Medulla oblongata (tissue), 1 donor: ENCODE measurements around the gene ARHGAP15.
"Not testable (repeated sequence)": the region's sequence is repeated elsewhere in the genome, so short reads cannot be mapped to it uniquely, and the experiment has no call there.

Source experiments
- DNase-seq: peaks from one replicate; pipeline ENCODE4 v3.0.0-alpha.2; 2015; ENCODE audit errors: extremely low spot score

Gene ARHGAP15

GRCh38 chr2:143128681-143129580, at the start of gene ARHGAP15:
Gene ARHGAP15, plus strand, starts transcription at chr2:143129419.
- peak; percentile 76 for DNase-seq

GRCh38 chr2:143081616-143082015, 47.6 kb upstream of the ARHGAP15 start:
- no peak for DNase-seq

DNA sequence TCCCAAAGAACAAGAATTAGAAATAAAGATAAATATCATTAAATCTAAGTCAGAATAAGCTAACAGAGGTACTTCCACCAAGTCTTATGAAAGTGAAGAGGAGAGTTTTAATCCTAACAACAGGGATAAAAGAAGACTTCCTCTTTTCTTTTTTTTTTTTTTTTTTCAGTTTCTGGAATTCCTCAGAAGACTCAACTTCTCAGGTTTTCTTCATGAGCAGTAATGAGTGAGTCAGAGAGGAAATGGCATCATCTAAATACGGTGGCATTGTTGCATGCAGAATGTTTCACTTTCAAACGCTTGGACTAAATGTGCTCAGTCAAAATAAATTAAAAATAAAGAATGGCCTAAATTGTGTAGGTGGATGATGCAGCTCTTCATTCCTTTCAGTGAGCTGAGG, 45.6 kb upstream of the ARHGAP15 start:
- DNase-seq, result no peak

GRCh38 chr2:143084462-143084861, 44.8 kb upstream of the ARHGAP15 start:
- no peak for DNase-seq

DNA sequence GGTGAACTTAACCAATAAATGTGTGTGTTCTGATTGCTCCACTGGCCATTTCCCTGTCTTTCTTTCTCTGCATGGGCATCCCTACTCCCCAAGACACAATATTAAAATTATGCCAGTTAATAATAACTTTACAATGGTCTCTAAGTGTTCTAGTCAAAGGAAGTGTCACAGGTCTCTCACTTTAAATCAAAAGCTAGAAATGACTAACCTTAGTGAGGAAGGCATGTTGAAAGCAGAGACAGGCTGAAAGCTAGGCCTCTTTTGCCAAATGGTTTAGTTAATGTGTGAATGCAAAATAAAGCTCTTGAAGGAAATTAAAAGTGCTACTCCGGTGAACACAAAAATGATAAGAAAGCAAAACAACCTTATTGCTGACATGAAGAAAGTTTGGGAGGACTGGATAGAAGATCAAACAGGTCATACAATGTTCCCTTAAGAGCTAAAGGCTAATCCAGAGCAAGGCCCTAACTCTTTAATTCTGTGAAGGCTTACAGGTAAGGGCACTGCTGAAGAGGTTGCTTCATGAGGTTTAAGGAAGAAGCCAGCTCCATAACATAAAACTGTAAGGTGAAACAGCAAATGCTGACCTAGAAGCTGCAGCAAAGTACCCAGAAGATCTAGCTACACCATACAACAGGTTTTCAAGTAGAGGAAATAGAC, 44.0 kb upstream of the ARHGAP15 start:
- no peak for DNase-seq

DNA sequence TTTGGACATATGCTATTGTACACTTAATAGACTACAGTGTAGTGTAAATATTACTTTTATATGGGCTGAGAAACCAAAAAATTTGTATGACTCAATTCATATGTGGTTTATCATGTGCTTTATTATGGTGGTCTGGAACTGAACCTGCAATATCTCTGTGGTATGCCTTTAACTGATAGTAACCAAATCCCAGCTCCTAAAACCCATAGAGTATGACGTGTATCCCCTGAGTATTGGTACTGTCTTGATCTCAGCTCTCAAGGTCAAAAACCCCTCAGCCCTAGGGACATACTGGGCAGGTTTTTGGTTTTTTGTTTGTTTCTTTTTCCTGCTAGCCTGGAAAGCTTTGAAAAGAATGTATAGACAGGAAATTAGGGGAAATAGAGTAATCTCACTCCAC, 42.2 kb upstream of the ARHGAP15 start:
- DNase-seq, result no peak

GRCh38 chr2:143088388-143088787, 40.8 kb upstream of the ARHGAP15 start:
- DNase-seq, result no peak

GRCh38 chr2:143089520-143089919, 39.7 kb upstream of the ARHGAP15 start:
- not testable (repeated sequence) for DNase-seq

DNA sequence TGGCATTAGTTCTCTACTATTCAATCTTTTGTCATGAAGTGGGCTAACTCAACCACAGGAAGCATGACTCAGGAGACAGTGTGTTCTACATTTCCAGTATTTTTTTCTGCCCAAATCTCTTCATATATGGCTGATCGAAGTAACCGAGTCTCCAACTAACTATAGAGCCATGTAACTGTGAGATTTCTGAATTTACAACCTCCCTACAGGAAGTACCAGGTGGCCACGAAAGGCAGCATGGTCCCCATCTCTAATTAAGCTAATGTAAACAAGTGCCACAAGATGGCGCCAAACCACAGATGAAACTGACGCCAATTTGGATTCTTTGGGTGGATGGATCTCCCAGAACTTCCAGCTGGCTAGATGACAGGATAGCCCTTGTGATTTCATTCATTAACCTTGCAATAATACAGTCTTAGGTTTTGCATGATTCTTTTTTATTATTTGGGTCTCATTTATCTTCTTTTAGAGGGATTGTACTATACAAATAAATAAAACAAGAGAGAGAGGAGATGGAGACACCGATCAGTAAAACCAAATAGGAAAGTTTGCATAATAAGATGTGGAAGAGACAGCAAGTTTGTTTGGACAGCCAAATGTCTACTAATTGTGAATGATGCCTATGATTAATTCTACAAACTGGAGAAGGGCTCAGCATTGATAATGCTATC, 18.3 kb upstream of the ARHGAP15 start:
- DNase-seq, result peak; percentile 89

DNA sequence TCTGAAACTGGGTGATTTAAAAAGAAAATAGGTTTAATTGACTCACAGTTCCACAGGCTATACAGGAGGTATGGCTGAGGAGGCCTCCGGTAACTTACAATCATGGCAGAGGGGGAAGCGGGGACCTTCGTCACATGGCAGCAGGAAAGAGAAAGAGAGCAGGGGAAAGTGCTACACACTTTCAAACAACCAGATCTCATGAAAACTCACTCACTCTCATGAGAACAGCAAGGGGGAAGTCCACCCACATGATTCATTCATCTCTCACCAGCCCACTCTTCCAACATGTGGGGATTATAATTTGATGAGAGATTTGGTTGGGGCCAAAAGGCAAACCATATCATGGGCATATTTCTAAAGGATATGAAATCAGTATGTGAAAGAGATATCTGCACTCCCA, 12.0 kb upstream of the ARHGAP15 start:
- no peak for DNase-seq

GRCh38 chr2:143121079-143121478, 8.1 kb upstream of the ARHGAP15 start:
- DNase-seq, result no peak

- DNase-seq, result no peak
Observed at GRCh38 chr2:143121957-143122356, 7.3 kb upstream of the ARHGAP15 start.

- no peak for DNase-seq
Observed at GRCh38 chr2:143123911-143124310, 5.3 kb upstream of the ARHGAP15 start.

DNA sequence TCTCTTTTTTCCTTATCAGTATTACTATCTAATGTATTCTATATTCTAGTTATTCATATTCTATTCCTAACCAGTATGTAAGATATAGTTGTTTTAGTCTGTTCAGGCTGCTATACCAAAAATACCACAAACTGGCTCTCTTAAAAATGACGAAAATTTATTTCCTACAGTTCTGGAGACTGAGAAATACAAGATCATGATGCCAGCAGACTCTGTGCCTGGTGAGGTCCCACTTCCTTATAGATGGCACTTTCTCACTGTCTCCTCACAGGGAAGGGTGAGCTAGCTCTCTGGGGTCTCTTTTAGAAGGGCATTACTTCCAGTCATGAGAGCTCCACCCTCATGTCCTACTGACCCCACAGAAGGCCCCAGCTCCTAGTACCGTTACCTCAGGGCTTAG, 4.8 kb upstream of the ARHGAP15 start:
- DNase-seq, result no peak

DNA sequence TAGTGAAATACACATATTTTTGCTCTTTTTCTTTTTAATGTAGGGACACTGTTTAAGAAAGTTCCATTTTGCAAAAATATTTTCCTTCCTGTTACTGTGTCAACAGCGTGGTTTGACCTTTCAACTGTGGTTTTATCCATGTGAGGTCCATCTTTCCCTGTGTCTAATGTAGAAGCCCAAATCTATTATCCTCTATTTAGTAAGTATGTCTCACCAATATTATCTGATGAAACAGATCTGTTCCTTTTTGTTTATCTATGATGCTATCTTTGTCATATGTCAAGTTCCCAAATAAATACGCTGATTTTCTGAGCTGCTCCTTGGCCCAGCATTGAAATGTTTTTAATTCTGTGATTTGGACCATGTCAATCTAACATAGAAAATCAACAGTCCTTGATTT, 3.5 kb upstream of the ARHGAP15 start:
- no peak for DNase-seq

DNA sequence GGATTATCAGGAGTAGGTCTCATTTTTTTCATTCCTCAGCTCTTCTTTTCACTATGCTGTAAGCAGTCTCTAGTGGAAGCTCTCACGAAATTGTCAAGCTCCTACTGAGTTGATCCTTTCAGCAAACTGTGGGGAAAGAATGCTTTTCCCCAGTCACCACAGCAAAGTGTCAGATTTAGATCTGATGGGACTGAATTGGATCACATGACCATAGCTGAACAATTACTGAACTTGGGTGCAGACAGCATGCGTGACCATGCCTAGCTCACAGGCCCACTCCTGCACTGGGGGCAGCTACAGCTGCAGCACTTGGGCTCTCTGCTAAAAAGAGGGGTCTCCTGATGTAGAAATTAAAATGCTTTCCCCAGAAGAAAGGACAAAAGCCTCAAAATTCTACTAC, 3.1 kb downstream of the ARHGAP15 start:
- DNase-seq, result no peak

DNA sequence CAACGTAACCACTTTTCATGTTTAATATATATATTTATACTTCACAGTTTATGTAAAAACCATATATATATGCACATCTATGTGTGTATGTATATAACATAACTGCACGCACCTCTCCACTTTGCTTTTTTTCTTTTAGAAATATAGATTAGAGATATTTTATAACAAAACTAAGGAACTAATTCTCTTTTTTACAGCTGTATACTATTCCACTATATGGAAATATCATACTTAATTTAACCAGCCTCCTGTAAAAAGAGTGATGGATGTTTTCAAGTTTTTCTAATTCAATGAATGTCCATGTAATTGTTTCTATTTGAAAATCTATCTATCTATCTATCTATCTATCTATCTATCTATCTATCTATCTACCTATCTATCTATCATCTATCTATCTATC, 4.6 kb downstream of the ARHGAP15 start:
- no peak for DNase-seq

DNA sequence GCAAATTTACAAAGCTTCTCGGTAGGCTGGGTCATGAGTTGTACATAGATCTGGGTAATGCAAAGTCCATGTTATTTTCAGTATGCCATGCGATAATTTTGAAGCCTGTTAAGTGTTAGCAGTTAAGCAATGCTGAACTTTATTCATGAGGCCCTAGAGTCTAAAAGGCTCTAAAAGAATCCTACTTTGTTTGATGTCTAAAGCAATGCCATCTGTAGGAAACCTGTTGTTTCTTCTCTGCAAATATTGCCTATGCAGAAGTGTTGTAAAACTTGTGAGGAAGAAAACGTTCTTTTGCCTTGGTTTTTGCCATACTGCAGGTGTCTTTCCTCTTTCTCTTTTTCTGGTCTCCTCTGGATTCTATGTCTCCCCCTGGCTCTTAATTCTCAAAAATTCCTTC, 9.1 kb downstream of the ARHGAP15 start:
- DNase-seq, result no peak

- DNase-seq, result no peak
Observed at GRCh38 chr2:143139835-143140393, 10.7 kb downstream of the ARHGAP15 start.

GRCh38 chr2:143140864-143141661, 11.8 kb downstream of the ARHGAP15 start:
- no peak for DNase-seq

DNA sequence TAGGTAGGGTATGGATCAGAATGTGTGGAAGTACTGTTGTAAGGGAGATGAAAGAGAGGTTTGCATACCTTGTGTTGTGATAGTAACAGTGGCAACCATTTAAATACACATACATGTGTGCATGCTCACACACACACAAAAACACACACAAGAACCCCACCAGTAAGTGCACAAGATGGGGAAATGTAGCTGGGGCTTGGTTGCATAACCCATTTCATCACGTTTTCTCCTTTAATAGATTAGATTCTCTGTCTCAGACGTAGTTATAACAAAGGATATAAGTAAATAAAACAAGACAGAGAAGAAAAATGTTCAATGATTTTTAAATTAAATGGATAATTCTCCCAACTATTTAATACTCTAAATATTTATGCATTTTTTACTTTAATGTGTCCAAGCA, 13.4 kb downstream of the ARHGAP15 start:
- no peak for DNase-seq
